ENCODE measurements around the gene TANC1.

DNA sequence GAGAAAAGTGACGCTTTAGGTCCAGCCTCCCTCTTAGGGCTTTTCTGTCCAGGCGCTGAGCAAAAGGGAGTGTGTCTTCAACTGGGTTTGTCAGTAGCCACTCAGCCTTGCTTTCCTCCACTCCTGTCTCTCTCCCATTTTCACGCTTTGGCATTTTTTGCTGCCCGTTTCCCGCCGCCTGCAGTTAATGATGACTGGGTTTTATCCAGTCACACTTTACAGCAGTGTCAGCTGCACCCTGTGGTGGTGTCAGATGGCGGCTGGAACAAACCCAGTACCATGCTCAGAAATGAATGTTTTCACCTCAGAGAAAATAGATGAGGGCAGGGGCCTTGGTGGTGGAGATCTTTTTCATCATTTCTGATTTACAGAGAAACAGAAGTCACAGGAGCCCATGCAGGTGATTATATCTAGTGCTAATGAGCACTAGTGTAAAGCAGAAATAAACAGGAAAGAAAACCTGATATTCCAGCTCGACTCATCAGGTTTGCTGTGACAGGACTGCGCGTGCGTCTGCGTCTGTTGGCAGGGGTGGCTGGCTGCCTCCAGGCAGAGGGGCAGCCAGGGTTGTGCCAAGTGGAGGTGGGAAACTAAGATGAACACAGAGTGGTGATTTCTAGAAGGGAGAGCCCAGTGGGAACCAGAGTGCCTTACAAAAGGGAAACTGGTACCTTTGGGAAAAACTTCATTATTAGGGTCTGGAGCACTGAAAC lies 139.9 kb downstream of the TANC1 start:
- TF ChIP-seq SIN3A (IDR thresholded peaks at IDR 0.05; ENCODE audit: borderline replicate concordance, insufficient read depth, low read length), result no peak
- no peak for TF ChIP-seq TAF1 (IDR thresholded peaks at IDR 0.05; ENCODE audit: borderline replicate concordance, insufficient read depth, low read length)
- no peak for TF ChIP-seq POLR2AphosphoS5 (IDR thresholded peaks at IDR 0.05; ENCODE audit: low read depth, low read length)
- TF ChIP-seq REST (IDR thresholded peaks at IDR 0.05; ENCODE audit: insufficient read depth in 1 of 2, low read depth in 2 of 2, low read length in 2 of 2), result no peak

Data from PFSK-1 (cell line).